GM20000 (cell line): ENCODE data around the gene FREY1.

Experiments used
- DNase-seq: peaks from one replicate; pipeline ENCODE4 v3.0.0; 2012; ENCODE audit warnings: low spot score
- TF ChIP-seq, protein P1 (sequence below): IDR thresholded peaks from 2 replicates; pipeline ENCODE4 v1.5.1; 2012; ENCODE audit warnings: mild to moderate bottlenecking, control low read depth; ENCODE audit errors: extremely low read depth, missing control alignments

The FREY1 gene

DNA sequence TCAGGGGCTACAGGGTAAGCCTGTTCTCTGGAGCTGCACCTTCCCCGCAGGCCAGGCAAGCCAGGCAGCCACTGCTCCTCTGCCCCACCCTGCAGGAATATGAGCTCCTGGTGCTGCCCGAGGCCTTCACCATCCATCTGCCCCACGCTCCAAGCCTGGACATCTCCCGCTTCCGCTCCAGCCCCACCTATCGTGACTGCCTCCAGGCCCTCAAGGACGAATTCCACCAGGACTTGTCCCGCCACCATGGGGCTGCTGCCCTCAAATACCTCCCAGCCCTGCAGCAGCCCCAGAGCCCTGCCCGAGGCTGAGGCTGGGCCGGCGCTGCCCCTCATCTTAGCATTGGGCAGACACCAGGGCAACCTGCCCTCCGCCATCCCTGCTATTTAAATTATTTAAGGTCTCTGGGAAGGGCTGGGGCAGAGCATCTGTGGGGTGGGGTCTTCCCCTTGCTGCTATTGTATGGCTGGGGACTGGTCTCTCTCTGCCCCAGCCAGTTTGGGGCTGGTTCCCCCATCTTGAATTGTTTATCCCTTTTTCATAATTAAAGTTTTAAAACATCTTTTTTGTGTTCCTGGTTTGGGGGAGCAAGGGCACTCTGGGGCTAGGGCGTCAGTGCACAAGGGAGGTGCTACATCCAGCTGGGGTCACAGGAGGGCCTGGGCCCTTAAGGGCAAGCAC, 21.6 kb upstream of the FREY1 start:
- DNase-seq, result peak; percentile 4
- TF ChIP-seq, protein P1, sequence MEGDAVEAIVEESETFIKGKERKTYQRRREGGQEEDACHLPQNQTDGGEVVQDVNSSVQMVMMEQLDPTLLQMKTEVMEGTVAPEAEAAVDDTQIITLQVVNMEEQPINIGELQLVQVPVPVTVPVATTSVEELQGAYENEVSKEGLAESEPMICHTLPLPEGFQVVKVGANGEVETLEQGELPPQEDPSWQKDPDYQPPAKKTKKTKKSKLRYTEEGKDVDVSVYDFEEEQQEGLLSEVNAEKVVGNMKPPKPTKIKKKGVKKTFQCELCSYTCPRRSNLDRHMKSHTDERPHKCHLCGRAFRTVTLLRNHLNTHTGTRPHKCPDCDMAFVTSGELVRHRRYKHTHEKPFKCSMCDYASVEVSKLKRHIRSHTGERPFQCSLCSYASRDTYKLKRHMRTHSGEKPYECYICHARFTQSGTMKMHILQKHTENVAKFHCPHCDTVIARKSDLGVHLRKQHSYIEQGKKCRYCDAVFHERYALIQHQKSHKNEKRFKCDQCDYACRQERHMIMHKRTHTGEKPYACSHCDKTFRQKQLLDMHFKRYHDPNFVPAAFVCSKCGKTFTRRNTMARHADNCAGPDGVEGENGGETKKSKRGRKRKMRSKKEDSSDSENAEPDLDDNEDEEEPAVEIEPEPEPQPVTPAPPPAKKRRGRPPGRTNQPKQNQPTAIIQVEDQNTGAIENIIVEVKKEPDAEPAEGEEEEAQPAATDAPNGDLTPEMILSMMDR, result no peak

DNA sequence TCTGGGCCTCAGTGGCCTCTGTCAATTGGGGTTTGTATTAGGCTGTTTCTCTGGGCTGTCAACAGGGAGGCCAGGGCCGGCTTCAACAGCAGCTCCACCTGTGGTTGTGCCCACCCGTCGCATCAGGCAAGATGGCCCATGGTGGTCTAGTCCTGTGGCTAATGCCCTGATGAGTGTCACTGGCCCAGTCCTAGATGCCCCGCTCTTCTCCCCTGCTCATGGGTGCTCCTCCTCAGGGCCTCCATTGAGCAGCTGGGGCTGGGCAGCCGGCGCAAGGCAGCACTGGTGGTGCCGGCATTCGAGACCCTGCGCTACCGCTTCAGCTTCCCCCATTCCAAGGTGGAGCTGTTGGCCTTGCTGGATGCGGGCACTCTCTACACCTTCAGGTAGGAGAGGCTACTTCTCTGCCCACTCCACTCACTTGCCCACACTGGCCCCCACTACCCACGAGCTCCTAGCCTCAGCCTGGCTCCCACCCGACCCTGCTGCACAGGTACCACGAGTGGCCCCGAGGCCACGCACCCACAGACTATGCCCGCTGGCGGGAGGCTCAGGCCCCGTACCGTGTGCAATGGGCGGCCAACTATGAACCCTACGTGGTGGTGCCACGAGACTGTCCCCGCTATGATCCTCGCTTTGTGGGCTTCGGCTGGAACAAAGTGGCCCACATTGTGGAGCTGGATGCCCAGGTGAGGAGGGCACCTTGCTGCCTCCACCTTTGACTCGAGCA, 20.8 kb upstream of the FREY1 start:
- DNase-seq, result peak; percentile 13
- TF ChIP-seq, protein P1, result no peak

- peak; percentile 5 for DNase-seq
- TF ChIP-seq, protein P1, result no peak
Measured at GRCh38 chr11:45927332-45927683, 20.2 kb upstream of the FREY1 start.

DNA sequence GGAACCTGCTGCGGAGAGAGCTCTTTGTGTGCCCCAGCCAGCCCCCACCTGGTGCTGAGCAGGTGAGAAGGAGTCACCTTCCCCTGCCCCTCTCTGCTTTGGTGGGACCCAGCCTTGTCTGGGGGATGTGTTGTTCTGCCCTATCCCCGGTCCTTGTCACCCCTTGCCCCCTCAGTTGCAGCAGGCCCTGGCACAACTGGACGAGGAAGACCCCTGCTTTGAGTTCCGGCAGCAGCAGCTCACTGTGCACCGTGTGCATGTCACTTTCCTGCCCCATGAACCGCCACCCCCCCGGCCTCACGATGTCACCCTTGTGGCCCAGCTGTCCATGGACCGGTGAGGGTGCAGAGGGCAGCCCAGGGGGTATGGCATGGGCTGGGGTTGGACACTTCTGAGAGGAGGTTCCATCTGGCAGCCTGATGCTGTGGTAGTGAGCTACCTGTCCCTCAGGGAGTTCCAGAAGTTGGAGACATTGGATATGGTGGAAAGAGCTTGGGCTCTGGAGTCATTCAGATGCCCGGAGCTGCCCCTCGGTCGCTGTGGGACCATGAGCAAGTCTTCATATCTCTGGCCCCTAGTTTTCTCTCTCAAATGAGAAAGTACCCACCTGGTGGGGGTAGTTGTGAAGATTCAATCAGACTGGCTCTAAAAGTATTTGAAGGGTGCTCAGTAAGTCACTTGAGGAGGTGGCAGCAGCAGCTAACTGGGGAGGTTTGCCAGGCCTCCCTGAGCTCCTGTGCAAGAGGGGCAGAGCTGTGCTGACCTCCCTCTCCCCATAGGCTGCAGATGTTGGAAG, 19.7 kb upstream of the FREY1 start:
- TF ChIP-seq, protein P1, result no peak
- DNase-seq, result no peak

GRCh38 chr11:45926001-45926401, 18.9 kb upstream of the FREY1 start:
- peak; percentile 6 for DNase-seq
- TF ChIP-seq, protein P1, result no peak

DNA sequence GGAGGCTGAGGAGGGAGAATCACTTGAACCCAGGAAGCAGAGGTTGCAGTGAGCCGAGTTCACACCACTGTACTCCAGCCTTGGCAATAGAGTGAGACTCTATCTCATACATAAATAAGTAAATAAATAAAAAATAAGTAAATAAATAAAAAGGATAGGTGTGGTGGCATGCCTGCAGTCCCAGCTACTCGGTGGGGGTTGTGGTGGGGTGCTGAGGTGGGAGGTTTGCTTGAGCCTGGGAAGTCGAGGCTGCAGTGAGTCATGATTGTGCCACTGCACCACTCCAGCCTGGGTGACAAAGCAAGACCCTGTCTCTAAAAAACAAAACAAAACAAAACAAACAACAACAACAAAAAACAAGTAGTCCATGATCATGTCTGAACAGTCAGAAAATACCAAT, 18.5 kb upstream of the FREY1 start:
- DNase-seq, result no peak
- TF ChIP-seq, protein P1, result no peak

DNA sequence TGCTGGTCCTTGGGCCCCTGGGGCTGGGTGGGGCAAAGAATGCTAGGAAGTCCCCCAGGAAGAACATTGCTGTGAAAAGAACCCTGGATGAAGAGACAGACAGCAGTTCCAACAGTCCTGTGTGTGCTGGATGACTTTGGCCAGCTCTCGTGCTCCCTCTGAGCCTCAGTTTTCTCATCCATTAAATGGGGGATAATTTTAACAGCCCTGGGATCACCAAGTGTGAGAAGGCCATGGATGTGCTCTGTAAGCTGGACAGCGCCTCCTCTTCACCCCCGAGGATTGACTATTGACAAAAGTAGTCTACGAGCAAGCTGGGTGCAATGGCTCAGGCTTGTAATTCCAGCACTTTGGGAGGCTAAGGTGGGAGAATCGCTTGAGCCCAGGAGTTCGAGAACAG, 17.9 kb upstream of the FREY1 start:
- TF ChIP-seq, protein P1, result no peak
- no peak for DNase-seq
